Right lobe of liver (tissue), 6 donors: ENCODE measurements around the gene INPP5A. TPM values are rescaled to one million over a fixed set of nuclear protein-coding genes. Genes with fewer than 3 reads are reported as not detected.

Source experiments
- ATAC-seq, 4 donors: fragments of 200-7000 bp; cut with Tn5 transposase; one replicate each; pipeline ENCODE4 v1.9.1; 2020; ENCODE audit warnings: mild to moderate bottlenecking in 4 of 4, moderate library complexity in 4 of 4
- DNase-seq, 3 donors: peaks; one replicate each; pipeline ENCODE4 v3.0.0-alpha.2; 2020
- H3K27ac ChIP-seq, 3 donors: fragments of 200-600 bp; one replicate each; pipeline ENCODE4 v1.8.0; 2022
- H3K27me3 ChIP-seq, 2 donors: fragments of 200-600 bp; one replicate each; pipeline ENCODE4 v1.8.0; 2022
- H3K36me3 ChIP-seq, 4 donors: fragments of 200-600 bp; sonication (generic) in 1 of 4; one replicate each; pipeline versions ENCODE4 v1.5.1 to v1.8.0; 2017 to 2022; ENCODE audit warnings: control low read depth in 1 of 4
- H3K4me1 ChIP-seq, 4 donors: fragments of 200-600 bp; sonication (generic) in 1 of 4; one replicate each; pipeline versions ENCODE4 v1.5.1 to v1.8.0; 2017 to 2022; ENCODE audit warnings: control low read depth in 1 of 4
- H3K4me3 ChIP-seq, 3 donors: fragments of 200-600 bp; one replicate each; pipeline ENCODE4 v1.8.0; 2022
- H3K9me3 ChIP-seq, 4 donors: fragments of 200-600 bp; sonication (generic) in 1 of 4; one replicate each; pipeline versions ENCODE4 v1.5.1 to v1.8.0; 2017 to 2022; ENCODE audit warnings: control low read depth in 1 of 4
- POLR2A ChIP-seq: fragments of 450-650 bp; IDR thresholded peaks from one replicate; pipeline ENCODE4 v1.6.1; 2017; ENCODE audit warnings: antibody characterized with exemption, mild to moderate bottlenecking
- WGBS: methylation state at CpG from one replicate; pipeline ENCODE4 v1.1.6; 2018; ENCODE audit warnings: low coverage, low lambda C conversion rate; ENCODE audit not compliant: insufficient coverage; ENCODE audit errors: missing lambda C conversion rate; 5-methylcytosine and 5-hydroxymethylcytosine counted together
- intact Hi-C, 2 donors: fragments of 100-400 bp; cut with DNase I; formaldehyde crosslinking; loops; one replicate each; pipeline versions ENCODE4 v1.11.2 to v1.14.1; 2022
- total RNA-seq, 6 experiments: library from RNA; depleted of rRNA in 2 of 6; stranded (reverse); fragments of >200 nt in 2 of 6; fragmentation: NEBNext Ultra II Directional in 3 of 6; extraction: Animal tissue kit (Norgen Biotek cat#: 25700) in 3 of 6; gene quantifications; one replicate each; pipeline versions ENCODE4 v1.1.0 to v1.2.4, GENCODE V29; 2016 to 2023
- TF ChIP-seq, protein P1 (sequence below), 4 donors: fragments of 200-600 bp in 3 of 4; fragments of 450-650 bp in 1 of 4; IDR thresholded peaks; one replicate each; pipeline versions ENCODE4 v1.5.1 to v1.8.0; 2016 to 2022; ENCODE audit warnings: antibody characterized with exemption in 4 of 4, mild to moderate bottlenecking in 2 of 4
- donor health status: DM: no; HTN: yes; CAD: no.
- donor health status: DM: no; HTN: no; CAD: no.
- donor health status: DM: no; HTN: no; CAD: no.
- donor health status: DM: no; HTN: yes; CAD: no.
- donor health status: DM: no; HTN: yes; CAD: no.

Gene INPP5A
- total RNA-seq, 6 experiments from 2014 or later, result 12.5 to 24.6 (median 16.9) TPM

DNA sequence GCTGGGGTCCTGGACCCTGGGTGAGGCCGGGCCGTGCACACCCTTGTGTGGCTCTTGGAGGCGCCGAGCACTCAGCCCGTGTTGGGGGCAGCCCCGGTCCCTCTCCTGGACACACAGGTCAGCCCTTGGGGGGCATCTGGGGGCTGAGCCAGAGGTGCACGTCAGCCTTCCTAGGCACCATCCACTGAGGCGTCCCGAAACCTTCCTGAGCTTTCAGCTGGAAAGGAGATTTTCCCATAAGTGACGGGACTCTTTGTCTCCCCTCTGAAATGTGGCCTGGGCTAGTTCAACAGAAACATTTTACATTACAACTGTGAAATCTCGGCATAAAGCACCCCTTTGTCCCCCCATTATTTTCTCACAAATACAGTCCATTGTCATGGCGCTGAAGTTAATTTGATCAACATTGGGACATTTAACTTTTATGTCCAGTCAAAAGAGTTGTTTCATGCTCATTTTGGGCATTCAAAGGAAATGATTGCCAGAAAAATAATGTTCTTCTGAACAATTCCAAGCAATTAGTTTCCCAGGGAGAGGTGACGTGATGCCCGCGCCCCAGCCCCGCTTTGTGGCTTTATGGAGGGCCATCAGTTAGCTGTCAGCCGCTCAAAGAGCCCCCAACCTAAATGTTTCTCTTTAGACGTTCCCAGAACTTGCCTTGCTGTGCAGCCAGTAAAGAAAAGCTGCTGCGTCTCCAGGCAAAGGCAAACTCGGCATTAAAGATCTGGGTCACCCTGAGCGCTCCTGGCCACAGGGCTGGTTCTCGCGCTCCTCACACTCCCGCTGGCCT, 177.6 kb downstream of the INPP5A start:
- no peak overlapping the region for H3K4me3 ChIP-seq
- no peaks in the 10 kb centered on the region for H3K27me3 ChIP-seq
- TF ChIP-seq, protein P1, sequence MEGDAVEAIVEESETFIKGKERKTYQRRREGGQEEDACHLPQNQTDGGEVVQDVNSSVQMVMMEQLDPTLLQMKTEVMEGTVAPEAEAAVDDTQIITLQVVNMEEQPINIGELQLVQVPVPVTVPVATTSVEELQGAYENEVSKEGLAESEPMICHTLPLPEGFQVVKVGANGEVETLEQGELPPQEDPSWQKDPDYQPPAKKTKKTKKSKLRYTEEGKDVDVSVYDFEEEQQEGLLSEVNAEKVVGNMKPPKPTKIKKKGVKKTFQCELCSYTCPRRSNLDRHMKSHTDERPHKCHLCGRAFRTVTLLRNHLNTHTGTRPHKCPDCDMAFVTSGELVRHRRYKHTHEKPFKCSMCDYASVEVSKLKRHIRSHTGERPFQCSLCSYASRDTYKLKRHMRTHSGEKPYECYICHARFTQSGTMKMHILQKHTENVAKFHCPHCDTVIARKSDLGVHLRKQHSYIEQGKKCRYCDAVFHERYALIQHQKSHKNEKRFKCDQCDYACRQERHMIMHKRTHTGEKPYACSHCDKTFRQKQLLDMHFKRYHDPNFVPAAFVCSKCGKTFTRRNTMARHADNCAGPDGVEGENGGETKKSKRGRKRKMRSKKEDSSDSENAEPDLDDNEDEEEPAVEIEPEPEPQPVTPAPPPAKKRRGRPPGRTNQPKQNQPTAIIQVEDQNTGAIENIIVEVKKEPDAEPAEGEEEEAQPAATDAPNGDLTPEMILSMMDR (IDR thresholded peaks at IDR 0.05), result no peak
- no peak for TF ChIP-seq POLR2A
- intact Hi-C loops, result no loop called here
- no peaks in the 10 kb centered on the region for H3K36me3 ChIP-seq
- H3K9me3 ChIP-seq, result no peaks in the 10 kb centered on the region
- 92% methylated on average over 10 of the region's 24 CpGs for WGBS
- no peaks in the 10 kb centered on the region for H3K4me1 ChIP-seq
- DNase-seq (peak; percentile 14 to 47 (median 43)), ATAC-seq (peak in 1 of 4 donors; percentile 21)
- no peak overlapping the region for H3K27ac ChIP-seq

DNA sequence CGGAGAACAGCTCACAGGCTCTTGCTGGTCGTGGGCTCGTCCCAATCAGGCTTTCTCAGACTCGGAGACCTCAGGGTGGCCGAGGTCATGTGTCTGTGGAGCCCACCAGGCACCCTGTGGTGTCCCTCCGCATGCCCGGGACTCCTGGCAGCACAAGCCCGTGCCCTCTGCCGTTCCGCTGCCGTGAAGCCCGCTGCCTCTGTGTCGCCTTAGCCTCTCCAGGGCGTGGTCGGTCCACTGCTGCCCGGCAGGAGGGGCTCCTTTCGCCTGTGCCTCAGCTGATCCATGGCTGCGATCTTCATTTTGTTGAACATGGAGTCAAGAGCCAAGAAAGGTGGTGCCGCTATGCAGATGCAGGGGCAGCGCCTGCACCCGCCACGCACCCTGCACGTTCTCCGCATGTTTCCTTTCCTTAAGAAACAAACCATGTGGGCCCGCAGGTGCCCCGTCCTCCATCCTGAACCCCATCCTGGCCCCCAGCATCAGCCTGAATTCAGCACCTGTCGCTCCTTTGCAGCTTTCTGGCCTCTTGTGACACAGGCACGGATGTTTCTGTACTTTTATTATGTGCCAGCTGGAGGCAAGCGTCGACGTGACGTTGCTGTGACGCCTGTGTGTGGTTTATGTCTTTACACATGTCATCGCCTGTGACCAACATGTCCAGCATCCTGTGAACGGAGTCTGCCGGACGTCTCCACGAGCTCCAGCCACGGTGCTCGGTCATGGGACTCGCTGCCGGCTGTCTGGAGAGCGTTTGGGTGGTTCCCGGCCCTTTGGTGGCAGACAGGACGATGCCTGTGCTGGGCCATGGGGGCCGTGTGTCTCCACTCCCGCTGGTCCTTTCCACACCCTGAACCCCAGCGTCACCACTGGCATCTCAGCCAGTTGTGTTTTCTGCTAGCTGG, 178.4 kb downstream of the INPP5A start:
- DNase-seq, result peak; percentile 13 to 53 (median 43)
- no peaks in the 10 kb centered on the region for H3K36me3 ChIP-seq
- TF ChIP-seq, protein P1 (IDR thresholded peaks at IDR 0.05), result no peak
- no peak for TF ChIP-seq POLR2A

DNA sequence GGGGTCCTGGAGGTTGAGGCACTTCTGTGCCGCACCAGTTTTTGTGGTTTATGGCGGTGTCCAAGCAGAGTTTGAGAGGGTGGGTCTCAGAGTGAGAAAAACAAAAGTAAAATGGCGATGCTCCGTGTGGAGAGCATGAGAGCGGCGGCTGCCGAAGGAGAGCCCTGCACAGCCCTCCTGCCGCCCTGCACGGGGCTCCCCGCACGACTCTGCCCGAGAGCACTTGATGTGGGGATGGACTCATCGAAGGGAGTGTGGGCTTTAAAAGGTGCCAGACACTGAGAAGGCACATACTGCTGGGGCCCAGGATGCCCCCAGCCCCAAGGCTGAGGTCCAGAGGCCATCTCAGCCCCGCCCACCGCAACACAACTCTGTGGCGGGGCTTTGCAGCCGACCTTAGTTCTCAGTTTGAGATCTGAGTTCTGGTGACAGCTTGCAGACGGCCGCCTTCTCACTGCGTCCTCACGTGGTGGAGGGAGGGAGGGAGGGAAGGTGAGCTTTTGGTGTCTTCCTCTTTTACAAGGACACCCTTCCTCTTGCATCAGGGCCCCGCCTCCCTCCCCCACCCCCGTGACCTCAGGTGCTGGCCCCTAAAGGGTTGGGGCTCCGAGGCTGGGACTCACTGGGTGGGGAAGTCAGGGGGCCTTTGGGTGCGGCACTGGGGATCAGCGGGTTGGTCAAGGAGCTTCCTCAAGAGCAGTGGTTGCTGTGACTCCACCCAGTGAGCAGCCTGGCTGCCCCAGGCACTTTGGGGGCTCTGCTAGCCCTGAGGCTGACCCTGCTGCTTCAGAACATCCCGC, 179.3 kb downstream of the INPP5A start:
- TF ChIP-seq POLR2A, result no peak
- TF ChIP-seq, protein P1 (IDR thresholded peaks at IDR 0.05), result no peak
- peak; percentile 10 to 42 (median 35) for DNase-seq

More for the DNA sequence above, 178.4 kb downstream of the INPP5A start:
- H3K4me3 ChIP-seq, result no peak overlapping the region
- H3K9me3 ChIP-seq, result no peaks in the 10 kb centered on the region
- WGBS, result 96% methylated on average over 13 of the region's 48 CpGs
- no peak for ATAC-seq
- no peaks in the 10 kb centered on the region for H3K4me1 ChIP-seq
- intact Hi-C loops, result no loop called here
- no peak overlapping the region for H3K27ac ChIP-seq
- no peaks in the 10 kb centered on the region for H3K27me3 ChIP-seq

DNA sequence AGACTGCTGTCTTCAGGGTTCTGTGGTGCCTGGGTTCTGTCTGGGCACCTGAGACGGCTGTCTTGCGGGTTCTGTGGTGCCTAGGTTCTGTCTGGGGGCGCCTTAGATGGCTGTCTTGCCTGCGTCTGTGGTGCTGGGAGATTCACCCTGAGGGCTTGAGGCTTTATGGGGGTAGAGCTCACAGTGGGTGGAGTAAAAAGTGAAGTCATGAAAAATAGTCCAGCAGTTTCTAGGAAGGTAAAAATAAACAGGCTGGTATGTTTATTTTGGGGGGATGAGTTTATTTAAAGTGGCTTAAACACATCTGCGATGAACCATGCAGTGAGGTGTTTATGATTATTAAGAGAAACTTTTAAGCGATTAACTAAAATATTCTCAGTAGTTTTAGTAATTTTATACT, 184.1 kb downstream of the INPP5A start:
- DNase-seq, result no peak
- intact Hi-C loops, result no loop called here
- Histone ChIP-seq H3K36me3 (no peaks in the 10 kb centered on the region), H3K27me3 (no peaks in the 10 kb centered on the region), H3K9me3 (no peaks in the 10 kb centered on the region), H3K27ac (no peak overlapping the region), H3K4me3 (no peak overlapping the region), H3K4me1 (no peaks in the 10 kb centered on the region)
- WGBS, result 88% methylated on average over 4 of the region's 6 CpGs
- no peak for ATAC-seq
- no peak for TF ChIP-seq POLR2A
- TF ChIP-seq, protein P1 (IDR thresholded peaks at IDR 0.05), result no peak

More for the DNA sequence above, 179.3 kb downstream of the INPP5A start:
- no peak overlapping the region for H3K4me3 ChIP-seq
- H3K27me3 ChIP-seq, result no peaks in the 10 kb centered on the region
- intact Hi-C loops, result no loop called here
- no peaks in the 10 kb centered on the region for H3K9me3 ChIP-seq
- no peak overlapping the region for H3K27ac ChIP-seq
- no peaks in the 10 kb centered on the region for H3K4me1 ChIP-seq
- H3K36me3 ChIP-seq, result no peaks in the 10 kb centered on the region
- no peak for ATAC-seq
- WGBS, result 96% methylated on average over 4 of the region's 27 CpGs
